Gastroesophageal sphincter (tissue), 4 donors: ENCODE results near the gene APOBEC3G. TPM values are rescaled to one million over a fixed set of nuclear protein-coding genes. Genes with fewer than 3 reads are reported as not detected.
A peak's percentile ranks its signal among the peaks of the same experiment; 100 is the strongest.
"Not testable (repeated sequence)": the region's sequence is repeated elsewhere in the genome, so short reads cannot be mapped to it uniquely, and the experiment has no call there.

ENCODE experiments used
- ATAC-seq: fragments of 150-250 bp; one replicate; pipeline ENCODE4 v1.9.1; 2016; ENCODE audit warnings: mild to moderate bottlenecking, moderate library complexity
- H3K27ac ChIP-seq, 4 donors: fragments of 200-600 bp; sonication (generic) in 3 of 4; 1 replicate in 3 of 4; 2 replicates in 1 of 4; pipeline ENCODE4 v1.5.1; 2016 to 2019
- H3K27me3 ChIP-seq: fragments of 200-600 bp; sonication (generic); one replicate; pipeline ENCODE4 v1.5.1; 2019
- H3K36me3 ChIP-seq, 2 donors: fragments of 200-600 bp; sonication (generic); one replicate each; pipeline ENCODE4 v1.5.1; 2019; ENCODE audit warnings: control low read depth in 1 of 2
- H3K4me1 ChIP-seq, 3 donors: fragments of 200-600 bp; sonication (generic); 1 replicate in 2 of 3; 2 replicates in 1 of 3; pipeline ENCODE4 v1.5.1; 2016 to 2019; ENCODE audit warnings: control low read depth in 2 of 3
- H3K4me3 ChIP-seq, 2 donors: fragments of 200-600 bp; sonication (generic); one replicate each; pipeline ENCODE4 v1.5.1; 2019; ENCODE audit warnings: mild to moderate bottlenecking in 1 of 2, moderate library complexity in 1 of 2
- H3K9me3 ChIP-seq, 3 donors: fragments of 200-600 bp; sonication (generic); one replicate each; pipeline ENCODE4 v1.5.1; 2017 to 2019; ENCODE audit warnings: control low read depth in 2 of 3
- EP300 ChIP-seq: sonication (generic); formaldehyde crosslinking; IDR thresholded peaks from one replicate; pipeline ENCODE4 v1.6.1; 2017; ENCODE audit warnings: antibody characterized with exemption, mild to moderate bottlenecking
- POLR2A ChIP-seq, 2 donors: fragments of 450-650 bp; IDR thresholded peaks; one replicate each; pipeline ENCODE4 v1.6.1; 2017; ENCODE audit warnings: antibody characterized with exemption in 2 of 2, mild to moderate bottlenecking in 2 of 2, moderate library complexity in 1 of 2
- POLR2AphosphoS5 ChIP-seq: sonication (generic); formaldehyde crosslinking; IDR thresholded peaks from one replicate; pipeline ENCODE4 v1.6.1; 2017; ENCODE audit warnings: antibody characterized with exemption
- WGBS, 2 donors: methylation state at CpG; one replicate each; pipeline ENCODE4 v1.1.5; 2018; ENCODE audit warnings: low coverage in 1 of 2; 5-methylcytosine and 5-hydroxymethylcytosine counted together
- total RNA-seq, 4 donors: library from RNA; depleted of rRNA; stranded (reverse); fragments of >200 nt; gene quantifications; one replicate each; pipeline ENCODE4 v1.1.0, GENCODE V29; 2016
- TF ChIP-seq, protein P1 (sequence below), 4 experiments: fragments of 200-600 bp in 2 of 4; fragments of 450-650 bp in 2 of 4; sonication (generic) in 1 of 4; IDR thresholded peaks; one replicate each; pipeline ENCODE4 v1.5.1; 2017 to 2019; ENCODE audit warnings: antibody characterized with exemption in 4 of 4, mild to moderate bottlenecking in 2 of 4, moderate library complexity in 2 of 4

APOBEC3G gene
- total RNA-seq, 4 donors from 2014 or later: 3.2 to 8.3 (median 7.3) TPM

DNA sequence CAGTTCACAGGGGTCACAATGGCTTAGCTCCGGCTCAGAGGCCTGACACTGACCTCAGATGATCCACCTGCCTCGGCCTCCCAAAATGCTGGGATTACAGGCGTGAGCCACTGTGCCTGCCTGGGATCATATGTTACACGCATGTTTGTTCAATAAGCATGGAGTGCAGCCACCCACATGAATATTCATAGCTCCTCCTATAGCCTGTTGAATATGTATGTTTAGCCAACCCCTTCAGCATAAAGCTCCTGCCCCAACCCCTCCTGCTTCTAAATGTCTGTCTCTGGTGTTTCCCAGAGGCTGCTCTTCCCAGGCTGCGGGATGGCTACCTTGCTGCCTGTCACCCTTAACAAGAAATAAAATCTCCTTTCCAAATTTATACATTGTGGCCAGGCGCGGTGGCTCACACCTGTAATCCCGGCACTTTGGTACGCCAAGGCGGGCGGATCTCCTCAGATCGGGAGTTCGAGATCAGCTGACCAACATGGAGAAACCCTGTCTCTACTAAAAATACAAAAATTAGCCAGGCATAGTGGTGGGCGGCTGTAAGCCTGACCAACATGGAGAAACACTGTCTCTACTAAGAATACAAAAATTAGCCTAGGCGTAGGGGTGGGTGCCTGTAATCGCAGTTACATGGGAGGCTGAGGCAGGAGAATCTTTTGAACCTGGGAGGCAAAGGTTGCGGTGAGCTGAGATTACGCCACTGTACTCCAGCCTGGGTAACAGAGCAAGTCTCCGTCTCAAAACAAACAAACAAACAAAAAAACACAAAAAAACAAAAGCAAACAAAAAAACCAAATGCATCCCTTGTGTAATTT lies 37.6 kb upstream of the APOBEC3G start:
- WGBS, 2 donors: 84 to 93% methylated on average over 12 to 14 of the region's 19 CpGs
- peaks cover 0 to 19% (median 6%) of the 10 kb centered on the region in 3 donors for H3K4me1 ChIP-seq
- peaks cover 0 to 10% of the 10 kb centered on the region in 2 donors for H3K36me3 ChIP-seq
- no peaks in the 10 kb centered on the region for H3K27me3 ChIP-seq
- H3K27ac ChIP-seq: peak overlapping the region in 3 of 4 donors; percentile 85 to 92 (median 85)
- no peak for ATAC-seq
- TF ChIP-seq POLR2A (IDR thresholded peaks at IDR 0.05): no peak
- TF ChIP-seq POLR2AphosphoS5: no peak
- TF ChIP-seq, protein P1, sequence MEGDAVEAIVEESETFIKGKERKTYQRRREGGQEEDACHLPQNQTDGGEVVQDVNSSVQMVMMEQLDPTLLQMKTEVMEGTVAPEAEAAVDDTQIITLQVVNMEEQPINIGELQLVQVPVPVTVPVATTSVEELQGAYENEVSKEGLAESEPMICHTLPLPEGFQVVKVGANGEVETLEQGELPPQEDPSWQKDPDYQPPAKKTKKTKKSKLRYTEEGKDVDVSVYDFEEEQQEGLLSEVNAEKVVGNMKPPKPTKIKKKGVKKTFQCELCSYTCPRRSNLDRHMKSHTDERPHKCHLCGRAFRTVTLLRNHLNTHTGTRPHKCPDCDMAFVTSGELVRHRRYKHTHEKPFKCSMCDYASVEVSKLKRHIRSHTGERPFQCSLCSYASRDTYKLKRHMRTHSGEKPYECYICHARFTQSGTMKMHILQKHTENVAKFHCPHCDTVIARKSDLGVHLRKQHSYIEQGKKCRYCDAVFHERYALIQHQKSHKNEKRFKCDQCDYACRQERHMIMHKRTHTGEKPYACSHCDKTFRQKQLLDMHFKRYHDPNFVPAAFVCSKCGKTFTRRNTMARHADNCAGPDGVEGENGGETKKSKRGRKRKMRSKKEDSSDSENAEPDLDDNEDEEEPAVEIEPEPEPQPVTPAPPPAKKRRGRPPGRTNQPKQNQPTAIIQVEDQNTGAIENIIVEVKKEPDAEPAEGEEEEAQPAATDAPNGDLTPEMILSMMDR (IDR thresholded peaks at IDR 0.05): no peak
- TF ChIP-seq EP300: no peak
- no peaks in the 10 kb centered on the region for H3K9me3 ChIP-seq
- no peak overlapping the region for H3K4me3 ChIP-seq

- Histone ChIP-seq H3K4me3 (peak overlapping the region; percentile 66 to 74), H3K27ac (peak overlapping the region in 3 of 4 donors; percentile 85 to 92 (median 85)), H3K4me1 (peaks cover 0 to 19% (median 6%) of the 10 kb centered on the region in 3 donors), H3K36me3 (peaks cover 0 to 15% of the 10 kb centered on the region in 2 donors)
- peak; percentile 12 for ATAC-seq
- H3K27me3 ChIP-seq, H3K9me3 ChIP-seq: not testable (repeated sequence)
- WGBS, 2 donors: 8 to 28% methylated on average over 2 to 9 of the region's 14 CpGs
Observed at GRCh38 chr22:39040155-39040537, 36.9 kb upstream of the APOBEC3G start.

GRCh38 chr22:39040538-39041296 lies 36.4 kb upstream of the APOBEC3G start, which contains the start of gene APOBEC3F:
TSS of gene APOBEC3F (plus strand) at chr22:39040864. CDS start at chr22:39040961, 97 bp downstream.
- TF ChIP-seq POLR2A (IDR thresholded peaks at IDR 0.05): peak; percentile 46 to 48

DNA sequence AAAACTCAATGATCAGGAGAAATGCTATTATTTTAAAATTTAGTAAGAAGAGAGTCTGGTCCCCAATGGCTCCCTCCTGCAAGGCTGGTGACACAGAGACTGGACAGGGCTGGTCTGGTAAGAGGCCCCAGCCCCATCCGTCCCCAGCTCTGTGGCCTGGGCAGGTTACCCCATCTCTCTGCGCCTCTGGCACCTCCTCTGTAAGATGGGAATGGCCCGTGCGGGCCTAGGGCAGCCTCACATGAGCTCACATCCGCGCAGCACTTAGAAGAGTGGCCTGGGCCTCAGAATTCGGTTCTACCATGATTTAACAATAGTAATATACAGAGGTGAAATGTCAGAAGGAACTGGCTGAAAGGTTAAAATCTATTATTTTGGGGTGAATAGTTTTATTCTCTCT lies 35.2 kb upstream of the APOBEC3G start:
- 97 to 100% methylated on average over 3 to 7 of the region's 7 CpGs for WGBS, 2 donors
- no peaks in the 10 kb centered on the region for H3K9me3 ChIP-seq
- H3K36me3 ChIP-seq: peaks cover 0 to 25% of the 10 kb centered on the region in 2 donors
- peaks cover 0 to 19% (median 6%) of the 10 kb centered on the region in 3 donors for H3K4me1 ChIP-seq
- peak overlapping the region in 1 of 4 donors; percentile 85 for H3K27ac ChIP-seq
- H3K4me3 ChIP-seq: no peak overlapping the region
- no peaks in the 10 kb centered on the region for H3K27me3 ChIP-seq
- no peak for TF ChIP-seq POLR2A (IDR thresholded peaks at IDR 0.05)
- no peak for TF ChIP-seq POLR2AphosphoS5
- no peak for TF ChIP-seq EP300
- TF ChIP-seq, protein P1 (IDR thresholded peaks at IDR 0.05): no peak
- ATAC-seq: no peak

More at GRCh38 chr22:39040538-39041296, 36.4 kb upstream of the APOBEC3G start, which contains the start of gene APOBEC3F:
- peaks cover 0 to 20% of the 10 kb centered on the region in 2 donors for H3K36me3 ChIP-seq
- H3K27ac ChIP-seq: peak within 1 kb of the TSS; percentile 65 to 92 (median 85)
- H3K4me3 ChIP-seq: peak within 1 kb of the TSS; percentile 66 to 74
- H3K27me3 ChIP-seq, H3K9me3 ChIP-seq: not testable (repeated sequence)
- ATAC-seq: peak; percentile 95
- peaks cover 0 to 19% (median 6%) of the 10 kb centered on the region in 3 donors for H3K4me1 ChIP-seq
- WGBS, 2 donors: 0% methylated on average over 2 of the region's 21 CpGs; no CpG with 5 or more reads in 1 of the 2 donors

GRCh38 chr22:39043063-39043462 lies 34.0 kb upstream of the APOBEC3G start:
- WGBS, 2 donors: 93 to 100% methylated on average over 4 to 8 of the region's 18 CpGs

GRCh38 chr22:39045136-39045535 lies 31.9 kb upstream of the APOBEC3G start:
- not testable (repeated sequence) for H3K9me3 ChIP-seq, H3K4me3 ChIP-seq, H3K27ac ChIP-seq, ATAC-seq, H3K27me3 ChIP-seq
- WGBS, 2 donors: 64% methylated on average over 5 of the region's 14 CpGs; no CpG with 5 or more reads in 1 of the 2 donors
- Histone ChIP-seq H3K36me3 (peaks cover 0 to 25% of the 10 kb centered on the region in 2 donors), H3K4me1 (peaks cover 0 to 16% (median 6%) of the 10 kb centered on the region in 3 donors)

More at GRCh38 chr22:39043063-39043462, 34.0 kb upstream of the APOBEC3G start:
- not testable (repeated sequence) for H3K27me3 ChIP-seq, H3K4me3 ChIP-seq, ATAC-seq, H3K27ac ChIP-seq, H3K9me3 ChIP-seq
- Histone ChIP-seq H3K36me3 (peaks cover 0 to 25% of the 10 kb centered on the region in 2 donors), H3K4me1 (peaks cover 0 to 19% (median 6%) of the 10 kb centered on the region in 3 donors)

GRCh38 chr22:39049486-39049885 lies 27.6 kb upstream of the APOBEC3G start:
- H3K9me3 ChIP-seq, H3K4me1 ChIP-seq, H3K27ac ChIP-seq, H3K4me3 ChIP-seq, ATAC-seq: not testable (repeated sequence)
- Histone ChIP-seq H3K36me3 (peaks cover 0 to 15% of the 10 kb centered on the region in 2 donors), H3K27me3 (peaks cover 11% of the 10 kb centered on the region)
- WGBS, 2 donors: 80 to 88% methylated on average over 3 to 5 of the region's 7 CpGs

DNA sequence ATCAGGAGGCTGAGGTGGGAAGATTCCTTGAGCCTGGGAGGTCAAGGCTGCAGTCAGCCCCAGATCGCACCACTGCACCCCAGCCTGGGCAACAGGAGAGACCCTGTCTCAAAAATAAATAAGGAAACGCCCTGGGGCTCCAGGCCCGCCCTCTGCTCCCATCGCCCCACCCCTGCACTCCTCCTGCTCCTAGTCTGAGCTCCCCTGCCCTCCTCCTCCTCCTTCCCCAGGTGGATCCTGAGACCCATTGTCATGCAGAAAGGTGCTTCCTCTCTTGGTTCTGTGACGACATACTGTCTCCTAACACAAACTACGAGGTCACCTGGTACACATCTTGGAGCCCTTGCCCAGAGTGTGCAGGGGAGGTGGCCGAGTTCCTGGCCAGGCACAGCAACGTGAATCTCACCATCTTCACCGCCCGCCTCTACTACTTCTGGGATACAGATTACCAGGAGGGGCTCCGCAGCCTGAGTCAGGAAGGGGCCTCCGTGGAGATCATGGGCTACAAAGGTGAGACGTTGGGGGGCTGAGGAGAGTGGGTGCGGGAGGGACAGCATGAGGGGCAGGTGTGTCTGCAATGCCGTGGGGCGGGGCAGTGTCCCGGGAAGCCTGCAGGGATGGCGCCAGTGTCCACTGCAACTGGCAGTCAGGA lies 25.1 kb upstream of the APOBEC3G start:
- ATAC-seq, H3K4me3 ChIP-seq, H3K36me3 ChIP-seq, H3K9me3 ChIP-seq, H3K27ac ChIP-seq, H3K4me1 ChIP-seq: not testable (repeated sequence)
- 60 to 93% methylated on average over 3 to 10 of the region's 18 CpGs for WGBS, 2 donors
- peaks cover 11% of the 10 kb centered on the region for H3K27me3 ChIP-seq
